DND-41 (cell line): ENCODE measurements around the gene UVRAG.

ENCODE experiments used
- EZH2 ChIP-seq: IDR thresholded peaks from 3 replicates; pipeline ENCODE4 v1.6.1; 2012; ENCODE audit warnings: borderline replicate concordance, low read depth, mild to moderate bottlenecking, moderate library complexity, low read length, inconsistent platforms; ENCODE audit not compliant: severe bottlenecking
- TF ChIP-seq, protein P1 (sequence below): IDR thresholded peaks from 2 replicates; pipeline ENCODE4 v1.5.1; 2012; ENCODE audit warnings: borderline replicate concordance, low read length, moderate library complexity, mild to moderate bottlenecking; ENCODE audit not compliant: poor library complexity, severe bottlenecking; ENCODE audit errors: extremely low read depth

DNA sequence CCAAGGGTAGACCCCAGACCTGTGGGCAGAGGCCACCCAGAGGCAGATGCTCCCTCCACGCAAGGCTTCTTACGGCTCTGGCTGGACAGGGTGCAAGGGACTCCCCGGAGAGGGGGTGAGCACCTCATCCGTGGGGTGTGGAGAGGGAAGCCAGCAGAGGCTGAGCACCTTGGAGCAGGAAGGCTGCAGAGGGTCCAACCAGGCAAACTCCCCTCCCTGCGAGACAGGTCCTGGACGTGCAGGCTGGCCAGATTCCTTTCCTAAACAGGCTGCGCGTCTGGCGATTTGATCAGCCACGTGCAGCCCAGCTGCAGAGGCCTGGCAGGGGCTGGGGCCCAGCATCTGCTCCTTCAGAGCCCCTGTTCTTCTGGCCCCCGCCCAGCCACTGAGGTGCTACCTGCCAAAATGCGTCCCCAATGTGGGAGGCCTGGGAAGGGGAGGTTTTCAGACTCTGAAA lies 342.0 kb downstream of the UVRAG start:
- TF ChIP-seq, protein P1, sequence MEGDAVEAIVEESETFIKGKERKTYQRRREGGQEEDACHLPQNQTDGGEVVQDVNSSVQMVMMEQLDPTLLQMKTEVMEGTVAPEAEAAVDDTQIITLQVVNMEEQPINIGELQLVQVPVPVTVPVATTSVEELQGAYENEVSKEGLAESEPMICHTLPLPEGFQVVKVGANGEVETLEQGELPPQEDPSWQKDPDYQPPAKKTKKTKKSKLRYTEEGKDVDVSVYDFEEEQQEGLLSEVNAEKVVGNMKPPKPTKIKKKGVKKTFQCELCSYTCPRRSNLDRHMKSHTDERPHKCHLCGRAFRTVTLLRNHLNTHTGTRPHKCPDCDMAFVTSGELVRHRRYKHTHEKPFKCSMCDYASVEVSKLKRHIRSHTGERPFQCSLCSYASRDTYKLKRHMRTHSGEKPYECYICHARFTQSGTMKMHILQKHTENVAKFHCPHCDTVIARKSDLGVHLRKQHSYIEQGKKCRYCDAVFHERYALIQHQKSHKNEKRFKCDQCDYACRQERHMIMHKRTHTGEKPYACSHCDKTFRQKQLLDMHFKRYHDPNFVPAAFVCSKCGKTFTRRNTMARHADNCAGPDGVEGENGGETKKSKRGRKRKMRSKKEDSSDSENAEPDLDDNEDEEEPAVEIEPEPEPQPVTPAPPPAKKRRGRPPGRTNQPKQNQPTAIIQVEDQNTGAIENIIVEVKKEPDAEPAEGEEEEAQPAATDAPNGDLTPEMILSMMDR = no peak
- TF ChIP-seq EZH2 = no peak
